ENCODE data around the gene UIMC1. TPM values are rescaled to one million over a fixed set of nuclear protein-coding genes. Genes with fewer than 3 reads are reported as not detected.
"Not testable (repeated sequence)": the region's sequence is repeated elsewhere in the genome, so short reads cannot be mapped to it uniquely, and the experiment has no call there.

The UIMC1 gene
- total RNA-seq, 1 donor from 2014 or later, result 67.7 TPM

DNA sequence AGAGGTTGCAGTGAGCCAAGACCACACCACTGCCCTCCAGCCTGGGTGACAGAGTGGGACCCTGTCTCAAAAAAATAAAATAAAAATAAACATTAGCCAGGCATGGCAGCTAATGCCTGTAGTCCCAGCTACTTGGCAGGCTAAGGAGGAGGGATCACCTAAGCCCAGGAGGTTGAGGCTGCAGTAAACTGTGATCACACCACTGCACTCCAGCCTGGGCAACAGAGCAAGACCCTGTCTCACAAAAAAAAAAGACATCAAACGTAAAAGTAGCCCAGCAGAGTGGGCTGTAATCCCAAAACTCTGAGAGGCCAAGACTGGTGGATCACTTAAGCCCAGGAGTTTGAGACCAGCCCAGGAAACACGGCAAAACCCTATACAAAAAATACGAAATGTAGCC lies 19.0 kb downstream of the UIMC1 start:
- TF ChIP-seq EZH2 (IDR thresholded peaks at IDR 0.05) (no peak), EZH2phosphoT487 (IDR thresholded peaks at IDR 0.05) (no peak)
- TF ChIP-seq, protein P1, sequence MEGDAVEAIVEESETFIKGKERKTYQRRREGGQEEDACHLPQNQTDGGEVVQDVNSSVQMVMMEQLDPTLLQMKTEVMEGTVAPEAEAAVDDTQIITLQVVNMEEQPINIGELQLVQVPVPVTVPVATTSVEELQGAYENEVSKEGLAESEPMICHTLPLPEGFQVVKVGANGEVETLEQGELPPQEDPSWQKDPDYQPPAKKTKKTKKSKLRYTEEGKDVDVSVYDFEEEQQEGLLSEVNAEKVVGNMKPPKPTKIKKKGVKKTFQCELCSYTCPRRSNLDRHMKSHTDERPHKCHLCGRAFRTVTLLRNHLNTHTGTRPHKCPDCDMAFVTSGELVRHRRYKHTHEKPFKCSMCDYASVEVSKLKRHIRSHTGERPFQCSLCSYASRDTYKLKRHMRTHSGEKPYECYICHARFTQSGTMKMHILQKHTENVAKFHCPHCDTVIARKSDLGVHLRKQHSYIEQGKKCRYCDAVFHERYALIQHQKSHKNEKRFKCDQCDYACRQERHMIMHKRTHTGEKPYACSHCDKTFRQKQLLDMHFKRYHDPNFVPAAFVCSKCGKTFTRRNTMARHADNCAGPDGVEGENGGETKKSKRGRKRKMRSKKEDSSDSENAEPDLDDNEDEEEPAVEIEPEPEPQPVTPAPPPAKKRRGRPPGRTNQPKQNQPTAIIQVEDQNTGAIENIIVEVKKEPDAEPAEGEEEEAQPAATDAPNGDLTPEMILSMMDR (IDR thresholded peaks at IDR 0.05), result no peak
- Histone ChIP-seq H3K27me3 (no peaks in the 10 kb centered on the region), H3K36me3 (no peaks in the 10 kb centered on the region), H3K4me3 (no peak overlapping the region), H3K9ac (no peak overlapping the region), H3K9me3 (ENCODE audit: low read depth) (peaks cover 11% of the 10 kb centered on the region), H3F3A (ENCODE audit: low read depth) (peaks cover 3% of the 10 kb centered on the region), H4K20me1 (ENCODE audit: low read depth) (no peaks in the 10 kb centered on the region), H3K4me2 (no peak overlapping the region), H3K27ac (no peak overlapping the region), H3K79me2 (ENCODE audit: low read depth) (peaks cover 97% of the 10 kb centered on the region), H2AFZ (replicated peaks) (no peak overlapping the region), H3K4me1 (no peaks in the 10 kb centered on the region)
- peaks cover 23% of the 10 kb centered on the region for H3K36me3 Mint-ChIP-seq
- H3K4me3 Mint-ChIP-seq, result no peak overlapping the region
- no peak overlapping the region for H3K27ac Mint-ChIP-seq
- no peaks in the 10 kb centered on the region for H3K4me1 Mint-ChIP-seq
- no peaks in the 10 kb centered on the region for H3K27me3 Mint-ChIP-seq (ENCODE audit: insufficient read depth, low read depth)
- peaks cover 34% of the 10 kb centered on the region for H3K9me3 Mint-ChIP-seq
- no peak for DNase-seq (ENCODE audit: low spot score)

DNA sequence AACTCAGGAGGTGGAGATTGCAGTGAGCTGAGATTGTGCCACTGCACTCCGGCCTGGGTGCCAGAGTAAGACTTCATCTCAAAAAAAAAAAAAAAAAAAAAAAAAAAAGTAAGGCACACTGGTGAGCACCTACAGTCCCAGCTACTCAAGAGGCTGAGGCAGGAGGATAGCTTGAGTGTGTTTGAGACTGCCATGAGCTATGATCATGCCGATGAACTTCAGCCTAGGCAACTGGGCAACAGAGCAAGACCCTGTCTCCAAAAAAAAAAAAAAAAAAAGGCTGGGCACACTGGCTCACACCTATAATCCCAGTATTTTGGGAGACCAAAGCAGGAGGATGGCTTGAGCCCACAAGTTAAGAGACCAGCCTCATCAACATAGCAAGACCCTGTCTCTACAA lies 20.3 kb downstream of the UIMC1 start:
- Histone ChIP-seq H3K4me2 (no peak overlapping the region), H3K4me1 (no peaks in the 10 kb centered on the region), H2AFZ (replicated peaks) (no peak overlapping the region), H3K79me2 (ENCODE audit: low read depth) (peaks cover 96% of the 10 kb centered on the region), H3K36me3 (peaks cover 8% of the 10 kb centered on the region), H3K27ac (no peak overlapping the region), H3K27me3 (no peaks in the 10 kb centered on the region), H4K20me1 (ENCODE audit: low read depth) (no peaks in the 10 kb centered on the region), H3K9ac (no peak overlapping the region), H3K9me3 (ENCODE audit: low read depth) (peaks cover 6% of the 10 kb centered on the region), H3F3A (ENCODE audit: low read depth) (peaks cover 3% of the 10 kb centered on the region), H3K4me3 (no peak overlapping the region)
- H3K9me3 Mint-ChIP-seq, result peaks cover 32% of the 10 kb centered on the region
- peaks cover 32% of the 10 kb centered on the region for H3K36me3 Mint-ChIP-seq
- no peak overlapping the region for H3K4me3 Mint-ChIP-seq
- no peak for DNase-seq (ENCODE audit: low spot score)
- peaks cover 2% of the 10 kb centered on the region for H3K27me3 Mint-ChIP-seq (ENCODE audit: insufficient read depth, low read depth)
- no peaks in the 10 kb centered on the region for H3K4me1 Mint-ChIP-seq
- no peak overlapping the region for H3K27ac Mint-ChIP-seq
- TF ChIP-seq, protein P1 (IDR thresholded peaks at IDR 0.05), result no peak

DNA sequence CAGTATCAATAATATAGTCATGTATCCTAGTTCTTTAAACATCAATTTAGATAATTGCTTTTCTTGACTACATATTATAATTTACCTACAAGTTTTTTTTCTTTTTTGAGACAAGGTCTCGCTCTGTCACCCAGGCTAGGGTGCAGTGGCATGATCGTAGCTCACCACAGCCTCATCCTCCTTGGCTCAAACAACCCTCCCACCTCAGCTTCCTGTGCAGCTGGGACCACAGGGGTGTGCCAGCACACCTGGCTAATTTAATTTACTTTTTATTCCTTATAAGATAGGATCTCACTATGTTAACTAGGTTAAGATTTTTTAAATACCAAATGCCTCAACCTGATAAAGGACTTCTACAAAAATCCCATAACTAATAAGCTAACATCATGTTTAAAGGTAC lies 21.1 kb downstream of the UIMC1 start:
- H3K9ac ChIP-seq, result no peak overlapping the region
- H3K27me3 Mint-ChIP-seq (ENCODE audit: insufficient read depth, low read depth), result peaks cover 2% of the 10 kb centered on the region
- no peak overlapping the region for H2AFZ ChIP-seq (replicated peaks)
- peaks cover 3% of the 10 kb centered on the region for H3F3A ChIP-seq (ENCODE audit: low read depth)
- H3K27ac Mint-ChIP-seq, result no peak overlapping the region
- peaks cover 9% of the 10 kb centered on the region for H3K36me3 ChIP-seq
- H3K79me2 ChIP-seq (ENCODE audit: low read depth), result peaks cover 91% of the 10 kb centered on the region
- no peak overlapping the region for H3K4me3 ChIP-seq
- no peak overlapping the region for H3K4me2 ChIP-seq
- peaks cover 30% of the 10 kb centered on the region for H3K36me3 Mint-ChIP-seq
- no peaks in the 10 kb centered on the region for H4K20me1 ChIP-seq (ENCODE audit: low read depth)
- H3K27ac ChIP-seq, result no peak overlapping the region
- no peak for DNase-seq (ENCODE audit: low spot score)
- no peak overlapping the region for H3K4me3 Mint-ChIP-seq
- no peaks in the 10 kb centered on the region for H3K27me3 ChIP-seq
- no peaks in the 10 kb centered on the region for H3K4me1 ChIP-seq
- TF ChIP-seq EZH2 (IDR thresholded peaks at IDR 0.05), result no peak
- no peak for TF ChIP-seq EZH2phosphoT487 (IDR thresholded peaks at IDR 0.05)
- TF ChIP-seq, protein P1 (IDR thresholded peaks at IDR 0.05), result no peak
- H3K9me3 ChIP-seq (ENCODE audit: low read depth), result peaks cover 6% of the 10 kb centered on the region
- H3K4me1 Mint-ChIP-seq, result no peaks in the 10 kb centered on the region
- peaks cover 30% of the 10 kb centered on the region for H3K9me3 Mint-ChIP-seq

DNA sequence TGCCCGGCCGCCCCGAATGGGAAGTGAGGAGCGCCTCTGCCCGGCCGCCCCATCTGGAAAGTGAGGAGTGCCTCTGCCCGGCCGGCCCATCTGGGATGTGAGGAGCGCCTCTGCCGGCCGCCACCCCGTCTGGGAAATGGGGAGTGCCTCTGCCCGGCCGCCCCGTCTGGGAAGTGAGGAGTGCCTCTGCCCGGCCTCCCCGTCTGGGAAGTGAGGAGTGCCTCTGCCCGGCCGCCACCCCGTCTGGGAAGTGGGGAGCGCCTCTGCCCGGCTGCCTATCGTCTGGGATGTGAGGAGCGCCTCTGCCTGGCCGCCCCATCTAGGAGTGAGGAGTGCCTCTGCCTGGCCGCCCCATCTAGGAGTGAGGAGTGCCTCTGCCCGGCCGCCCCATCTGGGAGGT lies 22.4 kb downstream of the UIMC1 start:
- not testable (repeated sequence) for H3K27ac ChIP-seq; H4K20me1 ChIP-seq (ENCODE audit: low read depth); H3K27me3 ChIP-seq; DNase-seq (ENCODE audit: low spot score); H3K4me3 ChIP-seq; H3K27me3 Mint-ChIP-seq (ENCODE audit: insufficient read depth, low read depth); H3K4me1 Mint-ChIP-seq; H3K4me1 ChIP-seq; H3K4me2 ChIP-seq; H2AFZ ChIP-seq (replicated peaks); H3K9ac ChIP-seq; H3K27ac Mint-ChIP-seq; H3F3A ChIP-seq (ENCODE audit: low read depth); H3K4me3 Mint-ChIP-seq; H3K9me3 ChIP-seq (ENCODE audit: low read depth)
- Mint-ChIP-seq H3K9me3 (peaks cover 30% of the 10 kb centered on the region), H3K36me3 (peaks cover 38% of the 10 kb centered on the region)
- Histone ChIP-seq H3K36me3 (peaks cover 13% of the 10 kb centered on the region), H3K79me2 (ENCODE audit: low read depth) (peaks cover 82% of the 10 kb centered on the region)

DNA sequence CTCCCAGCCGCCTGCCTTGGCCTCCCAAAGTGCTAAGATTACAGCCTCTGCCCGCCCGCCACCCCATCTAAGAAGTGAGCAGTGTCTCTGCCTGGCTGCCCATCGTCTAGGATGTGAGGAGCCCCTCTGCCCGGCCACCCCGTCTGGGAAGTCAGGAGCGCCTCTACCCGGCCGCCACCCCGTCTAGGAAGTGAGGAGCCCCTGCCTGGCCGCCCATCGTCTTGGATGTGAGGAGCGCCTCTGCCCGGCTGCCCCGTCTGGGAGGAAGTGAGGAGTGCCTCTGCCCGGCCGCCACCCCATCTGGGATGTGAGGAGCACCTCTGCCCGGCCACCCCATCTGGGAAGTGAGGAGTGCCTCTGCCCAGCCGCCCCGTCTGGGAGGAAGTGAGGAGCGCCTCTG lies 23.0 kb downstream of the UIMC1 start:
- H3K36me3 ChIP-seq, result peaks cover 19% of the 10 kb centered on the region

DNA sequence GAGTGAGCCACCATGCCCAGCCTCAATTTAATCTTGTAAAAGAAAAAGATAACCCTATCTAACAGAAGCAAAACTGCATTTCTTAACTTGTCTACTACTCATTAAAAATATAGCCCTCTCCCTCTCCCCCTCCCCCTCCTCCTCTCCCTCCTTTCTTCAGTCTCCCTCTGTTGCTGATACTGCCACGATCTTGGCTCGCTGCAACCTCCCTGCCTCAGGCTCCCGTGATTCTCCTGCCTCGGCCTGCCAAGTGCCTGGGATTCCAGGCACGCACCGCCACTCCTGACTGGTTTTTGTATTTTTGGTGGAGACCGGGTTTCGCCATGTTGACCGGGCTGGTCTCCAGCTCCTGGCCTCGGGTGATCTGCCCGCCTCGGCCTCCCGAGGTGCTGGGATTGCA lies 23.5 kb downstream of the UIMC1 start:
- peaks cover 12% of the 10 kb centered on the region for H3F3A ChIP-seq (ENCODE audit: low read depth)
- not testable (repeated sequence) for H3K9me3 ChIP-seq (ENCODE audit: low read depth); H3K27me3 ChIP-seq; H3K27me3 Mint-ChIP-seq (ENCODE audit: insufficient read depth, low read depth); H3K4me3 ChIP-seq; H3K4me2 ChIP-seq; H3K4me1 Mint-ChIP-seq; H3K4me3 Mint-ChIP-seq; H2AFZ ChIP-seq (replicated peaks); H4K20me1 ChIP-seq (ENCODE audit: low read depth); H3K9ac ChIP-seq; H3K4me1 ChIP-seq; DNase-seq (ENCODE audit: low spot score); H3K27ac Mint-ChIP-seq; H3K27ac ChIP-seq
- peaks cover 19% of the 10 kb centered on the region for H3K36me3 ChIP-seq
- peaks cover 26% of the 10 kb centered on the region for H3K9me3 Mint-ChIP-seq
- peaks cover 79% of the 10 kb centered on the region for H3K79me2 ChIP-seq (ENCODE audit: low read depth)
- peaks cover 37% of the 10 kb centered on the region for H3K36me3 Mint-ChIP-seq

More for the DNA sequence above, 23.0 kb downstream of the UIMC1 start:
- peaks cover 79% of the 10 kb centered on the region for H3K79me2 ChIP-seq (ENCODE audit: low read depth)
- not testable (repeated sequence) for H3K9ac ChIP-seq; H3K27me3 ChIP-seq; H3K27ac Mint-ChIP-seq; DNase-seq (ENCODE audit: low spot score); H3K9me3 ChIP-seq (ENCODE audit: low read depth); H3K4me1 Mint-ChIP-seq; H4K20me1 ChIP-seq (ENCODE audit: low read depth); H2AFZ ChIP-seq (replicated peaks); H3K27me3 Mint-ChIP-seq (ENCODE audit: insufficient read depth, low read depth); H3K4me3 ChIP-seq; H3K4me3 Mint-ChIP-seq; H3K4me2 ChIP-seq; H3K4me1 ChIP-seq; H3K27ac ChIP-seq
- Mint-ChIP-seq H3K9me3 (peaks cover 30% of the 10 kb centered on the region), H3K36me3 (peaks cover 41% of the 10 kb centered on the region)
- peaks cover 12% of the 10 kb centered on the region for H3F3A ChIP-seq (ENCODE audit: low read depth)
